Measurements from ENCODE around the gene PRR7.
"Not testable (repeated sequence)": the region's sequence is repeated elsewhere in the genome, so short reads cannot be mapped to it uniquely, and the experiment has no call there.

PRR7 gene

DNA sequence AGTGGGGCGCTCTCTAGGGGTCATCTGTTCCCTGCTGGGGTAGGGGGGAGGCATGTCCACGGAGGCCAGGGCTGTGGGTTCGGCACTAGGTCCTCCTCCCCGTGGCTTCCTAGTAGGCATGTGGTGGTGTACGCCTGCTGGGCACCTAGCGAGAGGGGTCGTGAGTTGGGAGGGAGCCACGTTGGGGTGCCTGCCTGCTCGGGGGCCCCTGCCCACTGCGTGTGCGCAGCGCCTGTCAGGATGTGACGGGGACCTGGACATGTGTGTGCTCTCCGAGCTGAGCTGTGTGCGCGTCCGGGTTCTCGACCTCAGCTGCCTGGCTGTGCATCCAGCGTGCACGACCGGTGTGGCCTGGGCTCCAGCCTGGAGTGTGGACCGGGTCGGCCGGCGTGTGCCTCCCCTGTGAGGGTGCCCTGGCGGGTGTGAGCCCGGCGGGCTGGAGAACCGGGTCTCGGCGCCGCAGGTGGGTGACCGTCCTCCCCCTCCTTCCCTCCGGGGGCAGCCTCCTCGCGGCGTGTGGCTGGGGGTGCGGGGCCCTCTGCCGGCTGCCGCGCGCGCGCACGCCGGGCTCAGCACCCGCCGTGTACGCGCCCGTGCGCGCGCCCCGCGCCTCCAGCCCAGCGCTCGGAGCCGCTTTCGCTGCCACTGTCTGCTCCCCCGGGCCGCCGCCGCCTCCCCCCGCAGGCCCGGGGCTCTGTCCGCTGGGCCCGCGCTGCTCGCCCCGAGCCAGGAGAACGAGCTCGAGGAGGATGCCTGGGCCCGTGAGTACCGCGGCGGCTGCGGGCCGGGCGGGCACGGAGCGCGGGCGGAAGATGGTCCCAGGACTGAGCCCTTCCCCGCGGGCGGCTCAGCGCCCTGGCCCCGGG is at the start of gene PRR7:
Gene PRR7, plus strand, starts transcription at position 615 of the 866 bp plus-strand sequence. CDS start 8,254 bp downstream, outside the sequence.
- no peak for FAIRE-seq

GRCh38 chr5:177397875-177398390 is 48.7 kb upstream of the PRR7 start:
- no peak for FAIRE-seq

- no peak for FAIRE-seq
These were observed 46.4 kb upstream of the PRR7 start, which contains the start of gene PFN3 for GRCh38 chr5:177399997-177400868. Gene PFN3 (minus strand): TSS chr5:177400661. CDS start chr5:177400576, 85 bp downstream.

DNA sequence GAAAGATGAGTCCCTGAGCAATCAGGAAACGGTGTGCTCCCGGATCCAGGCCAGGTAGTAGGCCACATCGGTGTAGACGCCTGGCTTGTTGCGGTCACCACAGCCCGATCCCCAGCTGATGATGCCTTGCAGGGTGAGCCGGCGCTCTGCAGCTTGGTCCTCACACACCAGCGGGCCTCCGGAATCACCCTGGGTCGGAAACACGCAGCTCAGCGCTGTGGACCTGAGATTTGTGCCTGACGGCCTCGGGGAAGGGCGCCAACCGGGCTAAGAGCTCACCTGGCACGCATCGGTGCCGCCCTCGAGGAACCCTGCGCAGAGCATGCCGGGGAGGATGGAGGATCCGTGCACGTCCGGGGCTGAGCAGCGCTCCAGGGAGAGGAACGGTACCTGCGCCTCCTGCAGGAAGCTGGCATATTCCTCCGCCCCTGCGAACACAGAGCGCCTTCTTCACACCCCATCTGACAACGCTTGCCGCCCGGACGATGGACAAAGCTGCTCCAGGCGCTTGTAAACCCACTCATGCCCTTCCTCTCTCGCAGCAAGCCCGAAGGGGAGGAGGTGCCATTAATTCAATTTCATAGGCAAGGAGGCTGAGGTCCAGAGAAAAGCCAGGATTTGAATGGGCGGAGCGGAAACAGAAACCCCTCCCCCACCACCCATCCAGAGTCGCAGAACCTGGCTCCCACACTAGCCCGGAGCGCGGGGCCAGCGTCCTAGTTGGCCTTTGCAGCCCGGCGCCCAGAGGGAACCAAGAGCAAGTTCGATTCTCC is 44.2 kb upstream of the PRR7 start:
- no peak for FAIRE-seq

GRCh38 chr5:177403102-177403791 is 43.4 kb upstream of the PRR7 start:
- FAIRE-seq = no peak

DNA sequence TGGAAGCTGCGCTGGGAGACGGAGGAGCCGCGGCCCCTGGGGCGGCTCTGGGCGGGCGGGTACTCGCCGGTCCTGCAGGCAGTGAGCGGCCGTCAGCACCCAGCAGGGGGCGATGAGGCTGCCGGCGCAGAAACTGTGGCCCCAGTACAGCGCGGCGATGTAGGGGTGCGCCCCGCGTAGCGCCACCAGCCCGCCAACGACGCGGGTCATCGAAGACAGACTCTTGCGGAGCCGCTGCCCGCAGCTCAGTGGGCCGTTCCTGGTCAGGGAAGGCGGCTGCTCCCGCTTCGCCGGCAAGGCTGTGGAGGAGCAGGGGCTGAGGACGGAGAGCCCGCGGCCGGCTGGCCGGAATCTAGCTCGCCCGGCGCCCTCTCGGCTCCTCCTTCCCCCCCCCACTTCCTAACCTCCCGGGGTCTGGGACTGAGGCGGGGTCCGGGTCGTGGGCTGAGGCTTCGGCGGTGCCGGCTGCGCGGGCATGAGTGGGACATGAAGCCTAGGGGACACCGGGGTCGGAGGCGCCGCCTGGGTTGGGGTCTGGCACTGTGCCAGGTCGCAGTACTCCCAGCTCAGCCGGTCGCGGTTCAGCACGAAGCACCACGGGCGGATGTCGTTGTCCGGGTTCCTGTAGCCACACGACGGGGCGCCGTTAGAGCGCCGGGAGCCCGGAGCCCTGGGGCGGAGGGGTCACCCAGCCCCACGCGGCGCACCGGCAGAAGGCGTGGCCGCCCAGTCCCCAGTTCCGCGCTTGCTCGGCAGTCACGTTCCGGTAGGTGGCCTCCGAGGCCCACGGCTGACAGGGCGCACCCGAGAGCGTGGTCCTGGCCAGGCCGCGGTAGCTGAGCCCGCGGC is 42.6 kb upstream of the PRR7 start:
- no peak for FAIRE-seq

GRCh38 chr5:177404641-177405179 is 41.9 kb upstream of the PRR7 start:
- FAIRE-seq = no peak

- no peak for FAIRE-seq
These were observed 41.3 kb upstream of the PRR7 start for GRCh38 chr5:177405312-177405711.

GRCh38 chr5:177405805-177406204 is 40.8 kb upstream of the PRR7 start:
- no peak for FAIRE-seq

DNA sequence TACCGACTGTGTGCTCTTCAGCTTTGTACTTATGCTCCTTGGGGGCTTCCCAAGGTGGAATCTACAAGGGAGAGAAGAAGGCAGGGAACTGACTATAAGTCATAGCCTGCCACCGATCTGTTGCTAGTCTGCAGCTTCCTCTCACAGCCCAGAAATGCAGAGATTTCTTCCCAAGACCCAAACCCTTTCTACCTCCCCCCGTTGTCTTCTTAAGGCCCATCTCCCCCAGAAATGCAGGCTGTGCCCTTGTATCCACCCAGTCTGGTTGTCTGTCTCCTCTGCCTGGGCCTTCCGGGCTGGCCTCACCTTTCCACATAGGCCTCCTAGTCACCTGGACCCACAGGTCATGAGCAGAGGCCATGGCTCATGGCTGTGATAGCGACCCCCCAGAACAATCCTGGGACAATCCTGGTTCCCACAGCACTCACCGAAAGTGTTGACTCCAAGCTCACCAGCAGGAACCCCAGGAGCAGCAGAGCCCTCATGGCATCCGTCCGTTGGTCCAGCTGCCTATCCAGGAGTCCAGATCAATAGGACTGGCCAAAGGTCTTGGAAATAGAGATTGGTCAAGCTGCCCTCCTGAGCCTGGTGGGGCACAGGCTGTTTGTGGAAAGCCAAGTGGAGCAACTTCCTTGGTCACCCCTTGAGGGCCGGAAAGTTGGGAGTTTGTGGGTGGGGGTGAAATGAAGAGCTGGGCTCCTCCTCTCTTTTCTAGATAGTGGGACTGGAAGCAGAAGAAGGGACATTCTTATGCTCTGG is 37.4 kb upstream of the PRR7 start, which contains the start of gene F12:
Gene F12, minus strand, starts transcription at position 522 of the 759 bp plus-strand sequence. Its CDS starts 37 bp downstream, at position 485.
- no peak for FAIRE-seq

- no peak for FAIRE-seq
These were observed 36.0 kb upstream of the PRR7 start for GRCh38 chr5:177410575-177410974.

GRCh38 chr5:177412603-177413233 is 33.9 kb upstream of the PRR7 start:
- no peak for FAIRE-seq

DNA sequence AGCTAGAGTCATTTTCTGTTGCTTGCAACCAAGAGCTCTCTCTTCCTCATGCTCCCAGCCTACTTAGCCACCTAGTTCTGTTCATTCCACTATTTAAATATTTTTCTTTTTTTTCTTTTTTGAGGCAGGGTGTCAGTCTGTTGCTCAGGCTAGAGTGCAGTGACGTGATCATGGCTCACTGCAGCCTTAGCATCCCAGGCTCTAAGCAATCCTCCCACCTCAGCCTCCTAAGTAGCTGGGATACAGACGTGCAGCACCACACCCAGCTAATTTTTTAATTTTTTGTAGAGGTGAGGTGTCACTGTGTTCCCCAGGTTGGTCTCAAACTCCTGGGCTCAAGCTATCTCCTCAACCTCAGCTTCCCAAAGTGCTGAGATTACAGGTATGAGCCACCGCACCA is 32.1 kb upstream of the PRR7 start:
- no peak for FAIRE-seq

- not testable (repeated sequence) for FAIRE-seq
These were observed 29.5 kb upstream of the PRR7 start for GRCh38 chr5:177417081-177417480.

DNA sequence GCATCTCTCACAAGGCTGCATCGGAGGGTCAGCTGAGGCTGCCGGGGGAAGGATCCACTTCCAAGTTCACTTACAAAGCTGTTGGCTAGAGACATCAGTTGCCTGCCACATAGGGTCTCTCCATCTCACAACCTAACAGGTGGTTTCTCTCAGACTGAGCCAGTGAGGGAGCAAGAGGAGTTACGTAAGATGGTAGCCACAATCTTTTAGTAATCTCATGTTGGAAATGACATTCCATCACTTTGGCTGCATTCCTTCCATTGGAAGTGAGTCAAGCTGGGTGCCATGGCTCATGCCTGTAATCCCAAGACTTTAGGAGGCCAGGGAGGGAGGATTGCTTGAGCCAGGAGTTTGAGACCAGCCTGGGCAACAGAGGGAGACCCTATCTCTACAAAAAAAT is 27.6 kb upstream of the PRR7 start:
- no peak for FAIRE-seq

GRCh38 chr5:177420472-177420871 is 26.1 kb upstream of the PRR7 start:
- not testable (repeated sequence) for FAIRE-seq

- FAIRE-seq = no peak
These were observed 25.4 kb upstream of the PRR7 start for GRCh38 chr5:177421062-177421798.

DNA sequence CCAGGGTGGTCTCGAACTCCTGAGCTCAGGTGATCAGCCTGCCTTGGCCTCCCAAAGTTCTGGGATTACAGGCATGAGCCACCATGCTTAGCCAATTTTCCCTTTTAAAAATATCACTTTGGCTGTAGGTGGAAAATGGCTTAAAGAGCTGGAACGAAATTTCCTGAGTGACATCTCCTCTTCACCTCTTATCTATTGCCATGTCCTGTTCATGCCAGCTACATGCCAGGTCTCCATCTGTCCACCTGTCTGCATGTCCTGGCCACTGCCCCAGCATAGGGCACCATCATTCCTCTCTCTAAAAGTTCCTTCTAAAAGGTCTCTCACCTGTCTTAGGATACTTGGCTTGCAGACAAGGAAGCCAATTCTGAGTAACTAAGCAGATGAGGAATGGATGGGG is 22.9 kb upstream of the PRR7 start:
- no peak for FAIRE-seq
